Measurements from ENCODE around the gene KLHL29. TPM values are rescaled to one million over a fixed set of nuclear protein-coding genes. Genes with fewer than 3 reads are reported as not detected.
"Not testable (repeated sequence)": the region's sequence is repeated elsewhere in the genome, so short reads cannot be mapped to it uniquely, and the experiment has no call there.

The KLHL29 gene
- total and polyA plus RNA-seq, 10 of the 15 experiments (the other 5 are each of a cell fraction or from before 2014, with no cell fraction given) = 1.4 to 19.5 (median 6.1) TPM

- no peaks in the 10 kb centered on the region for H3K4me1 ChIP-seq (ENCODE audit: control insufficient read depth, insufficient read depth, low read length)
- WGBS (ENCODE audit: insufficient coverage, insufficient replicate concordance, low lambda C conversion rate, missing lambda C conversion rate) = 81% methylated on average over 3 of the region's 3 CpGs
- H3K27me3 ChIP-seq (replicated peaks in 1 of 2; ENCODE audit: control insufficient read depth in 2 of 2, insufficient read depth in 2 of 2, low read length in 1 of 2) = no peaks in the 10 kb centered on the region
- FAIRE-seq = no peak
- no peak for ATAC-seq
- no peak overlapping the region for H3K27ac ChIP-seq (ENCODE audit: control insufficient read depth, insufficient read depth)
- ChIA-PET SMC1A (ENCODE audit: uncharacterized antibody, unreplicated experiment) (interaction anchor here (0.6 kb wide), 1 partner anchor 27 kb away, joined by 3 read pairs; no protein-coding TSS in a partner anchor), RAD21 (ENCODE audit: unreplicated experiment) (no interaction called here), POLR2A (no interaction called here), CTCF (no interaction called here)
- in situ Hi-C loops (cut with MboI) = no loop called here
- H3K36me3 ChIP-seq (ENCODE audit: control insufficient read depth in 2 of 2, insufficient read depth in 2 of 2, low read length in 1 of 2) = no peaks in the 10 kb centered on the region
- peaks cover 5% of the 10 kb centered on the region; the same call in 2 of the 3 replicates for H3K9me3 ChIP-seq (replicated peaks; ENCODE audit: control insufficient read depth, insufficient read depth, low read length)
- no peak overlapping the region for H2AFZ ChIP-seq (ENCODE audit: control insufficient read depth, low read depth, low read length)
- H4K20me1 ChIP-seq (ENCODE audit: control insufficient read depth, insufficient read depth) = no peaks in the 10 kb centered on the region
- H3K79me2 ChIP-seq (ENCODE audit: control insufficient read depth, insufficient read depth, low read length) = no peaks in the 10 kb centered on the region
- TF ChIP-seq ZNF24 (IDR thresholded peaks at IDR 0.05) = no peak
- peak; percentile 68; the same call in 1 of the 2 replicates for TF ChIP-seq CBX5 (IDR thresholded peaks at IDR 0.05; ENCODE audit: low read depth)
- DNase-seq (ENCODE audit: low read depth, low spot score) = no peak
- no TSS peak for BruUV-seq (replicated peaks)
- no peak overlapping the region for H3K4me2 ChIP-seq (ENCODE audit: control insufficient read depth, insufficient read depth)
- intact Hi-C loops (cut with micrococcal nuclease; ENCODE audit: unreplicated experiment) = no loop called here
- no peak overlapping the region for H3K9ac ChIP-seq (ENCODE audit: control insufficient read depth, insufficient read depth, low read length)
- H3K4me3 ChIP-seq = no peak overlapping the region
Observed at GRCh38 chr2:23722255-23722654, 337.3 kb downstream of the KLHL29 start.

DNA sequence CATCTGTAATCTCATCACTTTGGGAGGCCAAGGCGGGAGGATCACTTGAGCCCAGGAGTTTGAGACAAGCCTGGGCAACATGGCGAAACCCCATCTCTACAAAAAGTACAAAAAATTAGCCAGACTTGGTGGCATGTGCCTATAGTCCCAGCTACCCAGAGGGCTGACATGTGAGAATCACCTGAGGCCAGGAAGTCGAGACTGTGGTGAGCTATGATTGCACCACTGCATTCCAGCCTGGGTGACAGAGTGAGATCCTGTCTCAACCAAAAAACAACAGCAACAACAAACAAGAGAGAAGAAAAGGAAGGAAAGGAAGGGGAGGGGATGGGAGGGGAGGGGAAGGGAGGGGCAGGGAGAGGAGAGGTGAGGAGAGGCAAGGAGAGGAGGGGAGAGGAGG is 338.1 kb downstream of the KLHL29 start:
- H4K20me1 ChIP-seq (ENCODE audit: control insufficient read depth, insufficient read depth); ATAC-seq; H3K36me3 ChIP-seq (ENCODE audit: control insufficient read depth in 2 of 2, insufficient read depth in 2 of 2, low read length in 1 of 2); SMC1A ChIA-PET (ENCODE audit: uncharacterized antibody, unreplicated experiment); H3K79me2 ChIP-seq (ENCODE audit: control insufficient read depth, insufficient read depth, low read length); H3K9ac ChIP-seq (ENCODE audit: control insufficient read depth, insufficient read depth, low read length); H3K4me3 ChIP-seq; FAIRE-seq; in situ Hi-C loops (cut with MboI); H3K9me3 ChIP-seq (replicated peaks; ENCODE audit: control insufficient read depth, insufficient read depth, low read length); CTCF ChIA-PET; BruUV-seq (replicated peaks); H2AFZ ChIP-seq (ENCODE audit: control insufficient read depth, low read depth, low read length); intact Hi-C loops (cut with micrococcal nuclease; ENCODE audit: unreplicated experiment); H3K27me3 ChIP-seq (replicated peaks in 1 of 2; ENCODE audit: control insufficient read depth in 2 of 2, insufficient read depth in 2 of 2, low read length in 1 of 2); H3K4me1 ChIP-seq (ENCODE audit: control insufficient read depth, insufficient read depth, low read length); RAD21 ChIA-PET (ENCODE audit: unreplicated experiment); H3K27ac ChIP-seq (ENCODE audit: control insufficient read depth, insufficient read depth); DNase-seq (ENCODE audit: low read depth, low spot score); H3K4me2 ChIP-seq (ENCODE audit: control insufficient read depth, insufficient read depth); POLR2A ChIA-PET: not testable (repeated sequence)
- WGBS (ENCODE audit: insufficient coverage, insufficient replicate concordance, low lambda C conversion rate, missing lambda C conversion rate) = 96% methylated on average over 3 of the region's 3 CpGs
